Adrenal gland (tissue), 12 donors: ENCODE measurements around the gene LAMTOR2. TPM values are rescaled to one million over a fixed set of nuclear protein-coding genes. Genes with fewer than 3 reads are reported as not detected.
"Not testable (repeated sequence)": the region's sequence is repeated elsewhere in the genome, so short reads cannot be mapped to it uniquely, and the experiment has no call there.

ENCODE experiments used
- DNase-seq, 7 donors: peaks; one replicate each; pipeline ENCODE4 v3.0.0-alpha.2; 2019 to 2020
- H3K27ac ChIP-seq, 5 donors: fragments of 200-600 bp; sonication (generic) in 4 of 5; 1 replicate in 3 of 5; 2 replicates in 2 of 5; pipeline versions ENCODE4 v1.5.1 to v1.8.0; 2016 to 2020; ENCODE audit warnings: mild to moderate bottlenecking in 1 of 5
- H3K27me3 ChIP-seq: fragments of 200-600 bp; 2 replicates; pipeline ENCODE4 v1.8.0; 2021
- H3K36me3 ChIP-seq, 2 donors: fragments of 200-600 bp; replicated peaks in 1 of 2; 1 replicate in 1 of 2; 2 replicates in 1 of 2; pipeline versions ENCODE4 v1.5.1 to v1.8.0; 2018 to 2022
- H3K4me1 ChIP-seq, 2 donors: fragments of 200-600 bp; replicated peaks in 1 of 2; 1 replicate in 1 of 2; 2 replicates in 1 of 2; pipeline versions ENCODE4 v1.5.1 to v1.8.0; 2018 to 2021
- H3K4me3 ChIP-seq, 4 donors: fragments of 200-600 bp; sonication (generic) in 3 of 4; one replicate each; pipeline ENCODE4 v1.5.1; 2016 to 2018
- H3K9me3 ChIP-seq, 3 donors: fragments of 200-600 bp; sonication (generic) in 1 of 3; replicated peaks in 1 of 3; 1 replicate in 2 of 3; 2 replicates in 1 of 3; pipeline versions ENCODE4 v1.5.1 to v1.8.0; 2016 to 2021
- CTCF ChIP-seq, 6 experiments: fragments of 450-650 bp in 4 of 6; fragments of 200-600 bp in 2 of 6; sonication (generic) in 1 of 6; IDR thresholded peaks; 1 replicate in 5 of 6; 2 replicates in 1 of 6; pipeline versions ENCODE4 v1.5.1 to v1.8.0; 2016 to 2021; ENCODE audit warnings: antibody characterized with exemption in 6 of 6, mild to moderate bottlenecking in 2 of 6, moderate library complexity in 1 of 6
- POLR2A ChIP-seq, 2 donors: fragments of 450-650 bp; IDR thresholded peaks; one replicate each; pipeline ENCODE4 v1.6.1; 2017; ENCODE audit warnings: antibody characterized with exemption in 2 of 2, mild to moderate bottlenecking in 2 of 2, moderate library complexity in 1 of 2
- WGBS, 4 donors: extraction: QIAGEN DNeasy Blood & Tissue Kit in 2 of 4; methylation state at CpG; one replicate each; pipeline versions ENCODE4 v1.1.5 to v1.1.7; 2013 to 2017; 5-methylcytosine and 5-hydroxymethylcytosine counted together
- intact Hi-C, 2 donors: fragments of 100-400 bp; cut with DNase I; formaldehyde crosslinking; loops; one replicate each; pipeline versions ENCODE4 v1.14.1 to v1.15.0; 2022 to 2023
- polyA plus RNA-seq, 3 donors: library from polyadenylated mRNA; stranded (reverse); fragments of 200-250 nt in 2 of 3; fragments of 350-450 nt in 1 of 3; fragmentation: Illumina TruSeq in 1 of 3; extraction: RNeasy Lipid Tissue Mini Kit (QIAGEN cat#74804) in 1 of 3; gene quantifications; one replicate each; pipeline ENCODE4 v1.2.3, GENCODE V29; 2013 to 2014
- total RNA-seq, 9 donors: library from RNA; depleted of rRNA in 4 of 9; stranded (reverse); fragments of >200 nt in 4 of 9; fragments of 120-200 nt in 1 of 9; fragmentation: NEBNext Ultra II Directional in 1 of 9; extraction: Animal tissue kit (Norgen Biotek cat#: 25700) in 1 of 9; gene quantifications; one replicate each; pipeline versions ENCODE4 v1.1.0 to v1.2.4, GENCODE V29; 2013 to 2023
- donor health status: healthy with polysubstance abuse.
- donor health status: Bipolar disorder and iron deficiency.
- donor health status: DM: yes; HTN: yes; CAD: no.
- donor health status: DM: no; HTN: no; CAD: no.
- donor health status: DM: no; HTN: no; CAD: no.
- donor health status: DM: yes; HTN: yes; CAD: no.

LAMTOR2 gene
- total and polyA plus RNA-seq, 12 donors, result 53.6 to 216 (median 86.3) TPM

- H3K4me1 ChIP-seq, result no peaks in the 10 kb centered on the region
- intact Hi-C loops, result loop anchor here (5.0 to 10.0 kb wide), 3 partner anchors 62 to 125 kb away; partner anchors contain the start of gene RXFP4 (in 2 of the 2)
- no peaks in the 10 kb centered on the region for H3K27me3 ChIP-seq
- DNase-seq, result no peak
- TF ChIP-seq POLR2A (IDR thresholded peaks at IDR 0.05), result no peak
- TF ChIP-seq CTCF (IDR thresholded peaks at IDR 0.05), result no peak
- H3K27ac ChIP-seq, result no peak overlapping the region
- H3K36me3 ChIP-seq, result no peaks in the 10 kb centered on the region
- H3K9me3 ChIP-seq, result no peaks in the 10 kb centered on the region
- WGBS, 4 donors, result 56 to 89% (median 70%) methylated on average over 2 of the region's 2 CpGs
- no peak overlapping the region for H3K4me3 ChIP-seq
Observed at GRCh38 chr1:156067262-156067661, 12.7 kb downstream of the LAMTOR2 start.

DNA sequence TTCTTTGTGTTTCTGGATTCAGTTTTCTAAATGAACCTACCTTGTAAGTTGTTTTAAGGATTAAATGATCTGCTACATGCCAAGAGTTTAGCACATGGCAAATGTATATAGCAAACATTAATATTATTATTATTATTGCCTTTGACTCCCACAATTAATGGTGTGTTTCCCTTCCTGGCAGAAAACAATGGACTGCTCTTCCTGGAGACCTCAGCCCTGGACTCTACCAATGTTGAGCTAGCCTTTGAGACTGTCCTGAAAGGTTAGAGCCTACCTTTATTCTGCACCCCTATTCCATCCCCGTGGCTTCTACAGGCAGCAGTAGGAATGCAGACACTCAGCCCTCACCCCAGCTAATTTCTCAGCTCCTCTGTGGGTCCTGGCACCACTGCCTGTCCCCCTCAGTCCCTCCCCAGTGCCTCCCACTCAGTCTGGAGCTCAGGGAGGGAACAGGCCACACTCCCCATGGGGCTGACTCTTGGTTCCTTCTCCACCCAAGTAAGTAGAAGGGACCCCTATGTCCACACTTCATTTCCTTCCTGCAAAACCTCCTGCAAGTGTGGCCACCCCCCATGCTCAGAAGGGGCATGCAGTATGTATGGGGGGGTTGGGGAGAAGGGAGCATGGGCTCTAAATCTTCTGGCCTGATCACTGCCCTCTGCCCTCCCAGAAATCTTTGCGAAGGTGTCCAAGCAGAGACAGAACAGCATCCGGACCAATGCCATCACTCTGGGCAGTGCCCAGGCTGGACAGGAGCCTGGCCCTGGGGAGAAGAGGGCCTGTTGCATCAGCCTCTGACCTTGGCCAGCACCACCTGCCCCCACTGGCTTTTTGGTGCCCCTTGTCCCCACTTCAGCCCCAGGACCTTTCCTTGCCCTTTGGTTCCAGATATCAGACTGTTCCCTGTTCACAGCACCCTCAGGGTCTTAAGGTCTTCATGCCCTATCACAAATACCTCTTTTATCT lies 15.2 kb downstream of the LAMTOR2 start:
- Histone ChIP-seq H3K9me3 (no peaks in the 10 kb centered on the region), H3K36me3 (no peaks in the 10 kb centered on the region), H3K27ac (no peak overlapping the region), H3K4me1 (no peaks in the 10 kb centered on the region), H3K27me3 (no peaks in the 10 kb centered on the region), H3K4me3 (no peak overlapping the region)
- no peak for TF ChIP-seq POLR2A (IDR thresholded peaks at IDR 0.05)
- no peak for TF ChIP-seq CTCF (IDR thresholded peaks at IDR 0.05)
- WGBS, 4 donors, result 52 to 67% (median 62%) methylated on average over 2 to 3 of the region's 3 CpGs
- intact Hi-C loops, result loop anchor here (5.0 to 10.0 kb wide), 3 partner anchors 65 to 127 kb away; partner anchors contain the start of gene RXFP4 (in 2 of the 2)
- DNase-seq, result no peak

DNA sequence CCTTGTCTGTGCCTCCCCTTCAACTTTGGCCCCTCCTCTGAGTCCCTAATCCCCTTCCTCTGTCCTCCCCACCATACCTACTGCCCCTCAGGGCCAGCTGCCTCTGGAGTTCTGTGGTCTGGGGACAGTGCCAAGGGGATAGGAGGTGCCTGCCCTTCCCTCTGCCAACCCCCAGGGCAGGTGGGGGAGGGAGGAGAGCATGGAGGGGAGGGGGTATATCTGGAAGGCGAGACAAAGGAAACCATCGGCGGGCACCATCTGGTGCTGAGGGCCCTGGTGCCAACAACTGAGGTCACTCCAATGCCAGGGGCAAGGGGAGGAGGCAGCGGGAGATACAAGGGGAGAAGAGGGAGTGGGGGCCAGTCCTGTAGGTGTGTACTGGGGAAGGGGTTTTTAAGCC lies 16.0 kb downstream of the LAMTOR2 start:
- intact Hi-C loops, result no loop called here
- Histone ChIP-seq H3K36me3 (no peaks in the 10 kb centered on the region), H3K9me3 (no peaks in the 10 kb centered on the region), H3K27me3 (no peaks in the 10 kb centered on the region), H3K27ac (no peak overlapping the region), H3K4me3 (no peak overlapping the region), H3K4me1 (no peaks in the 10 kb centered on the region)
- 61 to 73% (median 67%) methylated on average over 4 of the region's 4 CpGs for WGBS, 4 donors
- no peak for TF ChIP-seq POLR2A (IDR thresholded peaks at IDR 0.05)
- TF ChIP-seq CTCF (IDR thresholded peaks at IDR 0.05), result no peak
- no peak for DNase-seq

- H3K27ac ChIP-seq, H3K4me1 ChIP-seq, H3K4me3 ChIP-seq, intact Hi-C loops, DNase-seq, H3K9me3 ChIP-seq, H3K36me3 ChIP-seq, H3K27me3 ChIP-seq: not testable (repeated sequence)
- WGBS, 4 donors, result 83 to 89% (median 86%) methylated on average over 6 to 7 of the region's 7 CpGs
Observed at GRCh38 chr1:156071332-156071816, 16.8 kb downstream of the LAMTOR2 start.
